ENCODE results near the gene KIRREL2. TPM values are rescaled to one million over a fixed set of nuclear protein-coding genes. Genes with fewer than 3 reads are reported as not detected.

The KIRREL2 gene
- total and polyA plus RNA-seq, 2 of the 8 experiments (the other 6 are each of a cell fraction or from before 2014, with no cell fraction given), result 2.4 to 4.6 TPM

GRCh38 chr19:35888398-35888797 lies 31.7 kb downstream of the KIRREL2 start:
- H3K36me3 ChIP-seq (ENCODE audit: control insufficient read depth in 2 of 4, insufficient read depth in 4 of 4, low read length in 3 of 4), result peaks cover 12 to 31% (median 22%) of the 10 kb centered on the region in 4 experiments
- no peak overlapping the region for H3K18ac ChIP-seq (ENCODE audit: extremely low read depth, low read length)
- peaks cover 0 to 6% of the 10 kb centered on the region in 2 experiments for H4K20me1 ChIP-seq (replicated peaks in 1 of 2; ENCODE audit: control insufficient read depth in 1 of 2, insufficient read depth in 2 of 2, low read length in 2 of 2)
- H3K79me1 ChIP-seq (ENCODE audit: low read depth, low read length), result no peaks in the 10 kb centered on the region
- no peak overlapping the region for H2AFZ ChIP-seq (ENCODE audit: low read length)
- H3K9ac ChIP-seq (replicated peaks in 1 of 4; ENCODE audit: extremely low read depth in 1 of 4, low read depth in 3 of 4, low read length in 3 of 4), result no peak overlapping the region
- no peak overlapping the region for H4K5ac ChIP-seq (ENCODE audit: insufficient read length, low read depth, low read length)
- H3K56ac ChIP-seq (replicated peaks; ENCODE audit: insufficient read length, low read depth, low read length), result no peak overlapping the region
- no peak overlapping the region for H3K23ac ChIP-seq (ENCODE audit: insufficient read length)
- H3K4me1 ChIP-seq (replicated peaks in 1 of 4; ENCODE audit: control insufficient read depth in 3 of 4, insufficient read depth in 4 of 4, low read length in 3 of 4), result no peaks in the 10 kb centered on the region
- H3K4ac ChIP-seq (replicated peaks; ENCODE audit: insufficient read length, low read depth, low read length), result no peak overlapping the region
- no peak overlapping the region for H3K4me2 ChIP-seq (ENCODE audit: insufficient read depth in 1 of 2, low read depth in 2 of 2, low read length in 2 of 2)
- CTCF ChIA-PET (ENCODE audit: partially characterized antibody), result interaction anchor here (1.0 to 1.8 kb wide), 5 partner anchors 17 to 65 kb away, joined by 3 to 5 read pairs (median 3); partner anchors contain the start of gene TYROBP
- no peak overlapping the region for H2BK20ac ChIP-seq (ENCODE audit: low read length)
- 95% methylated on average over 9 of the region's 9 CpGs; no CpG with 5 or more reads in 1 of the 2 experiments for WGBS, 2 experiments (ENCODE audit: extremely low coverage in 1 of 2, insufficient coverage in 1 of 2, insufficient read length in 1 of 2, insufficient replicate concordance in 2 of 2, low coverage in 1 of 2, low lambda C conversion rate in 2 of 2, missing lambda C conversion rate in 1 of 2)
- no peak overlapping the region for H4K91ac ChIP-seq (replicated peaks; ENCODE audit: insufficient read length, low read length)
- H3K9me3 ChIP-seq (ENCODE audit: insufficient read depth in 2 of 2, low read depth in 1 of 2, low read length in 1 of 2), result no peaks in the 10 kb centered on the region
- no peak overlapping the region for H2AK5ac ChIP-seq (ENCODE audit: low read depth, low read length)
- POLR2A ChIA-PET (ENCODE audit: partially characterized antibody), result interaction anchor here (1.1 to 1.2 kb wide), 2 partner anchors 8 to 280 kb away, joined by 3 to 4 read pairs; no protein-coding TSS in a partner anchor
- no peak overlapping the region for H3K4me3 ChIP-seq (ENCODE audit: extremely low read depth in 1 of 4, insufficient read depth in 2 of 4, low read depth in 3 of 4, low read length in 4 of 4)
- no peak overlapping the region for H4K8ac ChIP-seq (ENCODE audit: extremely low read depth, insufficient read depth, low read length)
- no peak for DNase-seq (ENCODE audit: low read depth in 1 of 2, low spot score in 2 of 2)
- no peak overlapping the region for H2BK15ac ChIP-seq (ENCODE audit: low read length)
- no peaks in the 10 kb centered on the region for H3K23me2 ChIP-seq (ENCODE audit: low read depth, low read length)
- no peak overlapping the region for H2BK120ac ChIP-seq (replicated peaks; ENCODE audit: low read depth, low read length)
- TF ChIP-seq CBX5 (IDR thresholded peaks at IDR 0.05; ENCODE audit: low read depth, low read length) (no peak), CTBP2 (IDR thresholded peaks at IDR 0.05; ENCODE audit: borderline replicate concordance, insufficient read depth, insufficient read length, low read length) (no peak)
- no peak for FAIRE-seq
- H3K27me3 ChIP-seq (replicated peaks in 1 of 4; ENCODE audit: control insufficient read depth in 3 of 4, extremely low read depth in 1 of 4, insufficient read depth in 3 of 4, low read length in 3 of 4), result no peaks in the 10 kb centered on the region
- H2BK12ac ChIP-seq (ENCODE audit: low read depth, low read length), result no peak overlapping the region
- H3K14ac ChIP-seq (ENCODE audit: insufficient read length), result no peak overlapping the region
- no peaks in the 10 kb centered on the region for H3K79me2 ChIP-seq (ENCODE audit: control insufficient read depth in 1 of 2, insufficient read depth in 2 of 2, low read length in 2 of 2)
- no peak overlapping the region for H2BK5ac ChIP-seq (ENCODE audit: low read depth, low read length)
- no peak overlapping the region for H3K27ac ChIP-seq (ENCODE audit: low read depth, low read length)

Measured in H1 (cell line).